Stomach (tissue), 9 donors: ENCODE measurements around the gene THSD1. TPM values are rescaled to one million over a fixed set of nuclear protein-coding genes. Genes with fewer than 3 reads are reported as not detected.

Experiments
- DNase-seq, 2 donors: peaks; one replicate each; pipeline versions ENCODE4 v3.0.0 to v3.0.0-alpha.2; 2013 to 2019
- H3K27ac ChIP-seq, 5 donors: fragments of 200-600 bp in 4 of 5; sonication (generic) in 4 of 5; one replicate each; pipeline ENCODE4 v1.5.1; 2013 to 2019; ENCODE audit warnings: mild to moderate bottlenecking in 1 of 5, moderate library complexity in 1 of 5
- H3K27me3 ChIP-seq, 3 donors: fragments of 200-600 bp; sonication (generic); one replicate each; pipeline ENCODE4 v1.5.1; 2017 to 2019; ENCODE audit warnings: mixed run types in 1 of 3
- H3K36me3 ChIP-seq, 4 donors: fragments of 200-600 bp; sonication (generic); 1 replicate in 3 of 4; 2 replicates in 1 of 4; pipeline ENCODE4 v1.5.1; 2016 to 2019
- H3K4me1 ChIP-seq, 4 donors: fragments of 200-600 bp; sonication (generic); one replicate each; pipeline ENCODE4 v1.5.1; 2016 to 2019
- H3K4me3 ChIP-seq, 4 donors: fragments of 200-600 bp; sonication (generic) in 3 of 4; one replicate each; pipeline ENCODE4 v1.5.1; 2016 to 2019; ENCODE audit warnings: mild to moderate bottlenecking in 1 of 4
- H3K9me3 ChIP-seq, 4 donors: fragments of 200-600 bp; sonication (generic); one replicate each; pipeline ENCODE4 v1.5.1; 2016 to 2019
- CTCF ChIP-seq, 7 experiments: fragments of 450-650 bp in 4 of 7; fragments of 200-600 bp in 3 of 7; sonication (generic) in 3 of 7; IDR thresholded peaks; one replicate each; pipeline ENCODE4 v1.5.1; 2016 to 2019; ENCODE audit warnings: antibody characterized with exemption in 7 of 7, control low read depth in 2 of 7, mild to moderate bottlenecking in 1 of 7
- EP300 ChIP-seq: sonication (generic); formaldehyde crosslinking; IDR thresholded peaks from one replicate; pipeline ENCODE4 v1.6.1; 2017; ENCODE audit warnings: antibody characterized with exemption
- POLR2A ChIP-seq, 4 donors: fragments of 450-650 bp; IDR thresholded peaks; one replicate each; pipeline ENCODE4 v1.6.1; 2016; ENCODE audit warnings: antibody characterized with exemption in 4 of 4, control low read depth in 2 of 4, mild to moderate bottlenecking in 1 of 4, moderate library complexity in 1 of 4
- POLR2AphosphoS5 ChIP-seq, 3 donors: sonication (generic); formaldehyde crosslinking; IDR thresholded peaks; one replicate each; pipeline ENCODE4 v1.6.1; 2016; ENCODE audit warnings: antibody characterized with exemption in 3 of 3
- WGBS, 5 donors: extraction: QIAGEN DNeasy Blood & Tissue Kit in 3 of 5; methylation state at CpG; one replicate each; pipeline versions ENCODE4 v1.1.5 to v1.1.7; 2013 to 2018; 5-methylcytosine and 5-hydroxymethylcytosine counted together
- intact Hi-C: fragments of 100-400 bp; cut with DNase I; formaldehyde crosslinking; loops from one replicate; pipeline ENCODE4 v1.15.1; 2023; ENCODE audit warnings: low total_unique reads
- polyA plus RNA-seq, 3 donors: library from polyadenylated mRNA; stranded (reverse); fragments of 200-250 nt; gene quantifications; one replicate each; pipeline ENCODE4 v1.2.3, GENCODE V29; 2013
- total RNA-seq, 5 donors: library from RNA; depleted of rRNA; stranded (reverse); fragments of >200 nt; gene quantifications; one replicate each; pipeline versions ENCODE4 v1.1.0 to v1.2.3, GENCODE V29; 2014 to 2016
- donor health status: healthy with polysubstance abuse.
- donor health status: Bipolar disorder and iron deficiency.
- donor health status: healthy.

The THSD1 gene
- total and polyA plus RNA-seq, 8 donors, result 0.12 to 8.4 (median 1.1) TPM; not detected in 1

GRCh38 chr13:52387721-52388120 lies 18.3 kb downstream of the THSD1 start:
- Histone ChIP-seq H3K9me3 (no peaks in the 10 kb centered on the region), H3K27me3 (no peaks in the 10 kb centered on the region), H3K4me3 (no peak overlapping the region), H3K36me3 (peaks cover 0 to 7% (median 0%) of the 10 kb centered on the region in 4 donors), H3K27ac (no peak overlapping the region), H3K4me1 (no peaks in the 10 kb centered on the region)
- DNase-seq, result no peak
- intact Hi-C loops, result no loop called here
- no peak for TF ChIP-seq POLR2A (IDR thresholded peaks at IDR 0.05)

GRCh38 chr13:52385870-52386269 lies 20.1 kb downstream of the THSD1 start:
- whole genome bisulfite sequencing, 5 donors, result 80 to 92% (median 83%) methylated on average over 4 of the region's 4 CpGs
- no peak for DNase-seq
- TF ChIP-seq CTCF (IDR thresholded peaks at IDR 0.05) (no peak), POLR2AphosphoS5 (IDR thresholded peaks at IDR 0.05) (no peak), POLR2A (IDR thresholded peaks at IDR 0.05) (no peak), EP300 (no peak)
- Histone ChIP-seq H3K4me3 (no peak overlapping the region), H3K36me3 (peaks cover 0 to 7% (median 0%) of the 10 kb centered on the region in 4 donors), H3K27ac (no peak overlapping the region), H3K4me1 (no peaks in the 10 kb centered on the region), H3K27me3 (no peaks in the 10 kb centered on the region), H3K9me3 (no peaks in the 10 kb centered on the region)
- intact Hi-C loops, result no loop called here

GRCh38 chr13:52383366-52383765 lies 22.6 kb downstream of the THSD1 start:
- DNase-seq, result no peak
- intact Hi-C loops, result no loop called here
- Histone ChIP-seq H3K4me3 (no peak overlapping the region), H3K9me3 (no peaks in the 10 kb centered on the region), H3K4me1 (no peaks in the 10 kb centered on the region), H3K27me3 (no peaks in the 10 kb centered on the region), H3K36me3 (peaks cover 0 to 9% (median 1%) of the 10 kb centered on the region in 4 donors), H3K27ac (no peak overlapping the region)
- TF ChIP-seq EP300 (no peak), CTCF (IDR thresholded peaks at IDR 0.05) (no peak), POLR2AphosphoS5 (IDR thresholded peaks at IDR 0.05) (no peak), POLR2A (IDR thresholded peaks at IDR 0.05) (no peak)
- 35 to 65% (median 40%) methylated on average over 1 of the region's 1 CpG for WGBS, 5 donors

- TF ChIP-seq POLR2A (IDR thresholded peaks at IDR 0.05) (no peak), POLR2AphosphoS5 (IDR thresholded peaks at IDR 0.05) (no peak), CTCF (IDR thresholded peaks at IDR 0.05) (no peak), EP300 (no peak)
- Histone ChIP-seq H3K9me3 (no peaks in the 10 kb centered on the region), H3K4me3 (no peak overlapping the region), H3K4me1 (no peaks in the 10 kb centered on the region), H3K27ac (no peak overlapping the region), H3K27me3 (no peaks in the 10 kb centered on the region), H3K36me3 (peaks cover 0 to 11% (median 10%) of the 10 kb centered on the region in 4 donors)
- intact Hi-C loops, result no loop called here
- no peak for DNase-seq
- 94 to 98% (median 96%) methylated on average over 22 of the region's 22 CpGs for WGBS, 5 donors
These were observed 27.7 kb downstream of the THSD1 start for GRCh38 chr13:52378312-52378711.

GRCh38 chr13:52377898-52378297 lies 28.1 kb downstream of the THSD1 start:
- WGBS, 5 donors, result 93 to 97% (median 95%) methylated on average over 19 to 21 of the region's 21 CpGs
- intact Hi-C loops, result no loop called here
- no peak for DNase-seq
- Histone ChIP-seq H3K4me1 (no peaks in the 10 kb centered on the region), H3K36me3 (peaks cover 0 to 11% (median 10%) of the 10 kb centered on the region in 4 donors), H3K27ac (no peak overlapping the region), H3K9me3 (no peaks in the 10 kb centered on the region), H3K4me3 (no peak overlapping the region), H3K27me3 (no peaks in the 10 kb centered on the region)
- TF ChIP-seq POLR2AphosphoS5 (IDR thresholded peaks at IDR 0.05) (no peak), CTCF (IDR thresholded peaks at IDR 0.05) (no peak), EP300 (no peak), POLR2A (IDR thresholded peaks at IDR 0.05) (no peak)
